ENCODE results near the gene SP2. TPM values are rescaled to one million over a fixed set of nuclear protein-coding genes. Genes with fewer than 3 reads are reported as not detected.

The SP2 gene
- total RNA-seq (10 to 100 TPM; 11.9 to 22.6 (median 18.2) TPM), polyA plus RNA-seq (10 to 100 TPM in 1 of 3 donors, 1 to 10 TPM in 2; 4.5 to 10.7 (median 5.5) TPM)
- long read RNA-seq, donor 1, partial matches to known transcripts, result 5 of 6 reads
- long read RNA-seq, donor 1, other reads (novel, unspliced or antisense), result 0 of 6 reads
- long read RNA-seq, donor 2, partial matches to known transcripts, result 6 of 9 reads
- long read RNA-seq, donor 2, other reads (novel, unspliced or antisense), result 0 of 9 reads

DNA sequence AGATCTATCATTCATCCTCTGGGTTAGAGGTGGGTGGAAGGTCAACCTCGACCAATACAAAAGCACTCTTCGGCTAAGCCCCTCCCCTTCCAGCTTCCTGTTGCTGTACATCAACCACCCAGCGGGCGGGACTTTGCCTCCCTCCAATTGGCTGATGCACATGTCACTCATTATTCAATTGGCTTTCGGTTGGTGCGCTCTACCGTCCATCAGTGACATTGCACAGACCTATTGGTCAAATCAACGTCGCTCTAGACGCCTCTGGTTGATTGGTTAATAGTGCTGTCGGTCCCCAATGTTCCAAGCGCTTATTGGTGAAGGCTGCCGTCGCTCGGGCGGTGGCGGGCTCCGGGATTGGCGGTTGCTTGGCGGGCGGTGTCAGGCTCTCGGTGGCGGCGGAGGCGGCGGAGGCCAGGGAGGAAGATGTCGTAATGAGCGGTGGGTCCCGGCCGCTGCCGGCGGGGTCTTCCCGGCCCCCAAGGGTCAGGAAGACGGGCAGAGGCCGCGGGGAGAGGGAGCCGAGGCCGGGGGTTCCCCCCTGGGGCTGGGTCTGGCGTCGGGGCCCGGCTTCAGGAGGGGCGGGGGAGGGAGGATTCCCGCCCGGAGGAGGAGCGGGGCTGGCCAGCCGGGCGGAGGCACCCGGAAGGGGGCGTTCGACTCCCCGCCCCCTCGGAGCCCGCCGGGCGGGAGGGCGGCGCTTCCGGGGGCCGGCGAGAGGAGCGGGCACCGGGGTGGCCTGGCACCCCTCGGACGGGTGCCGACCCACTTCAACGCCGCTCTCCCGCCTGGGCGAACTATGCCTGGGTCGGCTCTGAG lies at the start of gene SP2:
Gene SP2, plus strand, starts transcription at position 381 of the 816 bp plus-strand sequence. Its CDS starts 51 bp downstream, at position 432.
- WGBS, 5 donors, result 0 to 1% (median 0%) methylated on average over 9 to 70 of the region's 70 CpGs
- intact Hi-C loops (cut with DNase I; ENCODE audit: low total_unique reads), result loop anchor here (2.0 kb wide), 1 partner anchor 45 kb away; the partner anchor contains the start of gene PNPO
- H3K4me3 ChIP-seq, result peak within 1 kb of the TSS; percentile 62 to 83 (median 72)
- H3K27ac ChIP-seq, result peak within 1 kb of the TSS; percentile 96 to 100 (median 99)
- H3K9me3 ChIP-seq, result no peaks in the 10 kb centered on the region
- H3K27me3 ChIP-seq (replicated peaks in 1 of 7), result no peaks in the 10 kb centered on the region
- H3K36me3 ChIP-seq, result peaks cover 0 to 33% (median 4%) of the 10 kb centered on the region in 6 donors
- peak; percentile 97 for DNase-seq
- peaks cover 10 to 76% (median 45%) of the 10 kb centered on the region in 6 donors for H3K4me1 ChIP-seq
- TF ChIP-seq CTCF (IDR thresholded peaks at IDR 0.05 in 8 of 11, conservative IDR thresholded peaks at IDR 0.05 in 3 of 11) (peak in 6 of 11 experiments; percentile 17 to 78 (median 46)), POLR2AphosphoS5 (IDR thresholded peaks at IDR 0.05) (peak; percentile 84 to 89 (median 88)), POLR2A (IDR thresholded peaks at IDR 0.05) (peak in 2 of 3 donors; percentile 21 to 63)

DNA sequence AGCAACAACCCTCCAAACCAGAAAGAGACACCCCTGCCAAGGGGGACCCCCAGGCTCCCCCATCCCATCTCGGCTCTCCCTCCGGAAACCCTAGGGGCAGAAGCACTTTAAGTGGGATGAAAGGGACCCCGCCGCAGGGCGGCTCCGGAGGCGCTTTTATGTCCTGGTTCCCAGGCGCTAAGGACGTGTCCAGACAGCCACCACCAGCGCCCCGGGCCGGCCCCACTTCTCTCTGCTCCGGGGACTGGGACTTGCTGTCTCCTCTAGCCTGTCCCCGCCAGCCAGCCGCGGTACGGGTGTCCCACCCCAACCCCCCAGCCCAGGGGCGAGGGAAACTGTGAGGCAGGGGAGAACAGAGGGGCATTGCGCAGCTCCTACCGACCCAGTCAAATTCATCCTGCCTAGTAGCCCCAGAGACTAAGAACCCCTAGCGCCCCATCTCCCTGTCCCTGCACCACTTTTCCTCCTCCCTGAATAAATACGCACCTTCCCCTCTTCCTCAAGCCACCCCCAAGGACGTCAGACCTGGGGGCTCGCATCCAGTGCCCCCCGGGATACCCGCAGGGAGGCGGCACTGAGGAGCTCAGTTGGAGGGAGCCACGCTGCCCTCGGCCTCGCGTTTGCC lies 49.2 kb upstream of the SP2 start:
- 24 to 35% (median 31%) methylated on average over 19 to 31 of the region's 31 CpGs for WGBS, 5 donors
- intact Hi-C loops (cut with DNase I; ENCODE audit: low total_unique reads), result no loop called here
- TF ChIP-seq POLR2AphosphoS5 (IDR thresholded peaks at IDR 0.05) (no peak), CTCF (IDR thresholded peaks at IDR 0.05 in 8 of 11, conservative IDR thresholded peaks at IDR 0.05 in 3 of 11) (no peak), POLR2A (IDR thresholded peaks at IDR 0.05) (no peak)
- H3K27ac ChIP-seq, result no peak overlapping the region
- peaks cover under 1 to 81% (median 55%) of the 10 kb centered on the region in 7 donors for H3K27me3 ChIP-seq (replicated peaks in 1 of 7)
- no peak for DNase-seq
- no peaks in the 10 kb centered on the region for H3K9me3 ChIP-seq
- H3K4me1 ChIP-seq, result peaks cover 13 to 55% (median 36%) of the 10 kb centered on the region in 6 donors
- H3K4me3 ChIP-seq, result peak overlapping the region in 1 of 8 donors; percentile 42
- no peaks in the 10 kb centered on the region for H3K36me3 ChIP-seq

- Histone ChIP-seq H3K9me3 (no peaks in the 10 kb centered on the region), H3K27me3 (replicated peaks in 1 of 7) (peaks cover 4 to 89% (median 62%) of the 10 kb centered on the region in 7 donors), H3K4me3 (peak overlapping the region in 1 of 8 donors; percentile 42), H3K36me3 (no peaks in the 10 kb centered on the region), H3K4me1 (peaks cover 14 to 55% (median 37%) of the 10 kb centered on the region in 6 donors), H3K27ac (no peak overlapping the region)
- no peak for TF ChIP-seq POLR2A (IDR thresholded peaks at IDR 0.05)
- no peak for TF ChIP-seq POLR2AphosphoS5 (IDR thresholded peaks at IDR 0.05)
- peak in 2 of 11 experiments; percentile 15 to 23 for TF ChIP-seq CTCF (IDR thresholded peaks at IDR 0.05 in 8 of 11, conservative IDR thresholded peaks at IDR 0.05 in 3 of 11)
- WGBS, 5 donors, result 37 to 43% (median 41%) methylated on average over 9 to 71 of the region's 71 CpGs
- DNase-seq, result no peak
- intact Hi-C loops (cut with DNase I; ENCODE audit: low total_unique reads), result no loop called here
Measured at GRCh38 chr17:47847341-47848197, 48.5 kb upstream of the SP2 start.

Measured in spleen (tissue), 13 donors.